HG03139 (cell line): Measurements from ENCODE around the gene IQCE.

ENCODE experiments used
- ATAC-seq: cut with Tn5 transposase; IDR thresholded peaks from one replicate; pipeline ENCODE4 v1.9.1; 2021; ENCODE audit not compliant: unreplicated experiment

The IQCE gene

GRCh38 chr7:2558629-2559282, at the start of gene IQCE:
Gene IQCE, plus strand, starts transcription at chr7:2558979. Its CDS starts 203 bp downstream, at chr7:2559182.
- peak; percentile 53 for ATAC-seq

- ATAC-seq = no peak
These were observed 49.4 kb upstream of the IQCE start for GRCh38 chr7:2509298-2509906.

GRCh38 chr7:2510130-2510776, 48.5 kb upstream of the IQCE start:
- no peak for ATAC-seq

GRCh38 chr7:2510909-2511768, 47.6 kb upstream of the IQCE start:
- no peak for ATAC-seq

GRCh38 chr7:2511769-2512168, 47.0 kb upstream of the IQCE start:
- ATAC-seq = no peak

GRCh38 chr7:2512179-2512661, 46.6 kb upstream of the IQCE start:
- no peak for ATAC-seq

- no peak for ATAC-seq
These were observed 46.1 kb upstream of the IQCE start for GRCh38 chr7:2512713-2513112.

- no peak for ATAC-seq
These were observed 45.1 kb upstream of the IQCE start for GRCh38 chr7:2513702-2514101.

- ATAC-seq = no peak
These were observed 44.0 kb upstream of the IQCE start for GRCh38 chr7:2514473-2515423.

- ATAC-seq = no peak
These were observed 43.2 kb upstream of the IQCE start for GRCh38 chr7:2515424-2516193.

- ATAC-seq = no peak
These were observed 42.6 kb upstream of the IQCE start for GRCh38 chr7:2516194-2516555.

- no peak for ATAC-seq
These were observed 41.8 kb upstream of the IQCE start for GRCh38 chr7:2517026-2517425.

GRCh38 chr7:2517678-2518507, 40.9 kb upstream of the IQCE start:
- no peak for ATAC-seq

GRCh38 chr7:2518737-2519118, 40.1 kb upstream of the IQCE start:
- ATAC-seq = no peak

- ATAC-seq = peak; percentile 65
These were observed 39.5 kb upstream of the IQCE start, which contains the start of gene LFNG for GRCh38 chr7:2519119-2519930. Gene LFNG, plus strand, starts transcription at chr7:2519774. Its CDS starts 88 bp downstream, at chr7:2519862.

GRCh38 chr7:2520131-2520760, 38.5 kb upstream of the IQCE start:
- ATAC-seq = no peak

GRCh38 chr7:2520761-2521290, 38.0 kb upstream of the IQCE start:
- ATAC-seq = no peak
